H7 (cell line): ENCODE measurements around the gene DTNBP1. TPM values are rescaled to one million over a fixed set of nuclear protein-coding genes. Genes with fewer than 3 reads are reported as not detected.
A peak's percentile ranks its signal among the peaks of the same experiment; 100 is the strongest.
"Not testable (repeated sequence)": the region's sequence is repeated elsewhere in the genome, so short reads cannot be mapped to it uniquely, and the experiment has no call there.

Source experiments
- DNase-seq: peaks from one replicate; pipeline ENCODE4 v3.0.0; 2012
- H3K27me3 ChIP-seq: 2 replicates; pipeline ENCODE4 v1.6.0; 2011; ENCODE audit warnings: mild to moderate bottlenecking, low read length; ENCODE audit not compliant: control insufficient read depth, insufficient read depth
- H3K36me3 ChIP-seq: replicated peaks from 2 replicates; pipeline ENCODE4 v1.5.1; 2011; ENCODE audit warnings: low read length; ENCODE audit not compliant: control insufficient read depth, insufficient read depth
- H3K4me3 ChIP-seq: 2 replicates; pipeline ENCODE4 v1.5.1; 2011; ENCODE audit warnings: low read depth, mild to moderate bottlenecking, control low read depth, low read length, moderate library complexity; ENCODE audit not compliant: insufficient read depth
- total RNA-seq: library from RNA; depleted of rRNA; stranded (reverse); fragments of >200 nt; shearing (Covaris generic); gene quantifications from 2 replicates; pipeline ENCODE4 v1.2.3, GENCODE V29; 2014

DTNBP1 gene
- total RNA-seq, 1 experiment from 2014 or later, result 3.7 TPM

DNA sequence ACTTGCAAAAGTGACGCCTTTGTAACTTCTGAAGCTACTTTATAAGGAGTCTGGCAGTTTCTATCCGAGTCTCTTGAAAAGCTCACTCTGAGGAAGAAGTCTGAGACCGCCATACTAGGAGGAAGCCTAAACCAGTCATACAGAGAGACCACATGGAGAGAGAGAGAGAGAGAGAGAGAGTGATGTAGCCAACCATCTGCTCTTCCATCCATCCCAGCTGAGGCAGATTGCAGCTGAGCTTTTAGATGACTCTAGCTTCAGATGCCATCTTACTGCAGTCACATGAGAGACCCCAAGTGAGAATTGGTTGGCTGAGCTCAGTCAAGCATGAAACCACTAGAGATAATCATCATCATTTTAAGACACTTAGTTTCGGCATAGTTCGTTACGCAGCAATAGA is 15.0 kb upstream of the DTNBP1 start:
- H3K27me3 ChIP-seq, result no peaks in the 10 kb centered on the region
- no peak overlapping the region for H3K4me3 ChIP-seq
- no peaks in the 10 kb centered on the region for H3K36me3 ChIP-seq
- no peak for DNase-seq

DNA sequence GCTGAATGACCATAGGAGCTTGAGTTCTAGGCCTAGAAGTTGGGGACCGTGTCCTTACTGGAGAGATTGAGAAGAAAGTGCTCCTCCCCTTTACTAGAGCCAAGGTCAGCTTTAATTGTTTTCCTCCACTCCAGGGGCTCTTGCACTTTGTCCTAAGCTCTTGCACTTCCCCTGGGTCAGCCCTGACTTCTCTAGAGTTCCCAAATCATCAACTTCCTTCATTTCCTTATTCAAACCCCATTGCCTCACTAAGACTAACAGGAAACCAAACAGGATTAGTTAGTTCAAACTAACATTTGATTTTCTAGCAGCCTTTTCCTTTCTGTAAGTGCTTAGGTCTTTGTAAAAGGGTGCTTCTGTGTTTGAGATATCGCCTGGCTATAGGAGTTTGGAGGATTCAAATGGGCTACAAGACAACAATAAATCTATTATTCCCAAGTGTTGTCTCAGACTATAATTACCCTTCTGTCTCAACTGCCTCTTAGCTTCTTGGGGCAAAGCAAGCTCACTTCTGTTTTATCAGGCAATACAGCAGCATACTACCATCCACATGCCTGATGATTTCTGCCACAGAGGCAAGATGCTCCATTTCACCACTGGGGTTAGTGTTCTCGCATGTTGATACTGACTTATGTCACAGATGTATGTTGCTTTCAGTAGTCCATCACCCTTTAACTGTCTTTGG is 12.8 kb upstream of the DTNBP1 start:
- DNase-seq, result no peak
- no peaks in the 10 kb centered on the region; the same call in 1 of the 2 replicates for H3K27me3 ChIP-seq
- H3K4me3 ChIP-seq, result no peak overlapping the region
- no peaks in the 10 kb centered on the region for H3K36me3 ChIP-seq

DNA sequence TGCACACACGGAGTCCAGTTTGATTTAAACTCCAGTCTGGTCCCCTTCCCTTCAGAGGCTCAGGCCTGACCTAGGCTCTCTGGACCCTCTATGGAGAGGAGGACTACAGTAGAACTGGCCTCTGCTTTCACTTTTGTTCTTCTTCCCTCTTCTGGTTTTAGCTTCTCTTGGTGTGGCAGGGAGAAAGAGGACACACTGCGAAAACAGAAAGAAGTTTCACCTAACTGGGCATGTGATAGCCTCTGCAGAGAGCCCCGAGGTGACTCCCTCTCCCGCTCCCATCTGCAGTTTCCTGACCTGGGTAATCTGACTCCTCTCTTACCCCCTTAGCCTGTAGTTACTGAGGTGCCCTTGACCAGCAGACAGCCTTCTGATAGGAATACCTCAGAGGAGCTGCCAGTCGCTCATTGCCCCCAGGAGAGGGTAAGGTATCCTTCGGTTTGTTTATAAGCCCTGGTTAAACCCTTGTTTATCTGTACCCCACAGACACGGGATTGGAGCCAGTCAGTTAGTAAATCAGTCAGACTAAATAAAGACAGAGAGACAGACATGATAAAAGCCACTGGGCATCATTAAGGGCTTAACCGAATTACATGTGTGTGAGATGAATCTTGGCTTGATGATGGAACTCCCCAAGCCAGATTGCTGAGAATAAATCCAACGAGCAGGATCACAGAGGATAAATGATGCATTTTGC is 12.0 kb upstream of the DTNBP1 start:
- Histone ChIP-seq H3K27me3 (no peaks in the 10 kb centered on the region; the same call in 1 of the 2 replicates), H3K4me3 (no peak overlapping the region), H3K36me3 (no peaks in the 10 kb centered on the region)
- DNase-seq, result no peak

DNA sequence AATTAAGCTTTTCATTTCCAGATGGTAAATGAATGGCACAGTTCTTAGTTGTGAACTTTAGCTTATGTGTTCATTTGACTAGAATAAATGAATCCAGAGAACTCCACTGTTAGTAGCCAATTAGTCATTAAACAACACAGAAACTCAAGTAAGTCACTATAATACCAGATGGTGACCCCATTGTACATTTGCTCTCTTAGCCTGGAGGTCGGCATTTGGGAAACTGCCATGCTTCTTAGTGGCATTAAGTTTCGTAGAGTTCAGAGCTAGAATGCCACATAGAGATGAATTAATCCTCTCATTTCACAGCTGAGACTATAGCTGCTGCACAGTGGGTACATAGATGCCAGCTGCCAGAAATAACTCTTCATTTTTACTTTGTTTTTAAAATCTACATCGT is 10.8 kb upstream of the DTNBP1 start:
- no peak for DNase-seq

DNA sequence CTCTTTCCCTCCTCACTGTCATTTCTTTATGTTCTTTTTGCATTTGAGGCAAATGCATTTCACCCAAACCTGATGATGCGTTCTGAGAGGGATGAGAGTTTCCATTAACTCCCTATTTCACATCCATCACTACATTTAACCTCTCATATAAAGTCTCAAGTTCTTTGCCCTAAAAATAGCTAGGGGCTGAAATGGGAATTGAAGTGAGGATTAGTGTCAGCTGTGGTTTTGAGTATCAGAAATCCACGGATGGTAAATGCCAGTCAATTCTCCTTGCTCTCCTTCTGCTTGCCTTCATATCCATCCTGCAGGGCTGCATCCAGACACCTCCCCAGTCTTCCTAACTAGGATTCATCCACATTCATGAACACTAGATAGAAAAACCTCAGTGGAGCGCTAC is 10.0 kb upstream of the DTNBP1 start:
- Histone ChIP-seq H3K4me3 (no peak overlapping the region), H3K27me3 (no peaks in the 10 kb centered on the region; the same call in 1 of the 2 replicates), H3K36me3 (no peaks in the 10 kb centered on the region)
- no peak for DNase-seq

More for the DNA sequence above, 10.8 kb upstream of the DTNBP1 start:
- Histone ChIP-seq H3K27me3 (no peaks in the 10 kb centered on the region; the same call in 1 of the 2 replicates), H3K4me3 (no peak overlapping the region), H3K36me3 (no peaks in the 10 kb centered on the region)

DNA sequence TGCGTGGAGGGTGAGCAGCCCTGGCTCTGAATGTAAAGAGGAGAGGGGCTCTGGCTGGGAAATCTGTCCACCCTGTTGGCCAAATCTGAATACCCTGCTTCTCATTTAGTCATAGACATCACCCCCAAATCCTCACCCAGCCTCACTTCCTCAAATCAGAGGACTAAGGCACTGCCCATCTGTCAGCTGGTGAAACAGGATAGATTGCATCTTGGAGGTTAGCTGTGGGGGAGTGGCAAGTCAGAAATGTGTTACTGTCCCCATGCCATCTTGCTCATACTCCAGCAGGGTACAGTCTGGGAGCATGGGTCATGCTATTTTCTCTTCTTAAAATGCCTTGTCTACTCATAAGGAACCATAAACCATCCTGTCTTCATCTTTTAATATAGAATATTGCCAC is 9.5 kb upstream of the DTNBP1 start:
- DNase-seq, result no peak
- H3K36me3 ChIP-seq, result no peaks in the 10 kb centered on the region
- no peak overlapping the region for H3K4me3 ChIP-seq
- no peaks in the 10 kb centered on the region; the same call in 1 of the 2 replicates for H3K27me3 ChIP-seq

DNA sequence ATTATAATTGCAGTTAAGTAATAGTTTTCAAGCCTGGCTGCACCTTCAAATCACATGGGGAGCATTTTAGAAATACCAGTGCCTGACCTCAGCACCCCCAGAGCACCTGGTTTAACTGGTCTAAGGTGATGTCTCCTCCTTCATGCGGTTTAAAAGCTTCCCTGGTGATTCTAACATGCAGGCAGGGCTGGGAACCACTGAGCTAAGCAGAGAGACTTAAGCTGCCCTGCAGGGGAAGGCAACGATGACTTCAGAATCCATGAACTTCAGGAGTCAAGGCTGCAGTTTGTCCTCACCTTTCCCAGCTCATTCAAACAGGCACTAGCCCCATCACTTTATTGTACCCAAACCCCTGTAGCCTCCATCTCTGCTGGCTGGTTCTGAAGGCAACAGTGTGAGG is 6.1 kb upstream of the DTNBP1 start:
- peaks cover 3% of the 10 kb centered on the region; the same call in 1 of the 2 replicates for H3K27me3 ChIP-seq
- no peaks in the 10 kb centered on the region for H3K36me3 ChIP-seq
- H3K4me3 ChIP-seq, result no peak overlapping the region
- DNase-seq, result no peak

DNA sequence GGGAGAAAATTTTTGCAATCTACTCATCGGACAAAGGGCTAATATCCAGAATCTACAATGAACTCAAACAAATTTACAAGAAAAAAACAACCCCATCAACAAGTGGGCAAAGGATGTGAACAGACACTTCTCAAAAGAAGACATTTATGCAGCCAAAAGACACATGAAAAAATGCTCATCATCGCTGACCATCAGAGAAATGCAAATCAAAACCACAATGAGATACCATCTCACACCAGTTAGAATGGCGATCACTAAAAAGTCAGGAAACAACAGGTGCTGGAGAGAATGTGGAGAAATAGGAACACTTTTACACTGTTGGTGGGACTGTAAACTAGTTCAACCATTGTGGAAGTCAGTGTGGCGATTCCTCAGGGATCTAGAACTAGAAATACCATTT is 4.1 kb upstream of the DTNBP1 start:
- H3K36me3 ChIP-seq, DNase-seq: not testable (repeated sequence)

DNA sequence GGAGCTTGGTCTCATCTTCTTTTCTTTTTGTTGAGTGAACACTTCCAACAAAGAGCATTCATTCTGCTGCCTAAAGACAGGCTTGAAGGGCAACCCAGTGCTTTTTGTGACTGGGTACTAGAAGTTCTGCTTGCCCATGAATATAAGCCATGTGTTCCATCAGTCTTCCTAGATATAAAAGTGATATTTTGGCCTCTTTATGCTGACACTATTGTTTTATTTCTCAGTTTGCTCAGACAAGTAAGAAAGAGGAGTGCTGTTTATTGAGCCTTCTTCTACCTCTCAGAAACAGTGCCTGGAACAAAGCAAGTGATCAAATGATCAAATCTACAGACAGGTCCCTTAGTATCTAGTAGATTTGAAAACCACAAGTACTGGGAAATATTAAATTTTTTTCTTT is 2.4 kb upstream of the DTNBP1 start:
- Histone ChIP-seq H3K27me3 (peaks cover 12% of the 10 kb centered on the region), H3K36me3 (no peaks in the 10 kb centered on the region), H3K4me3 (no peak overlapping the region)
- no peak for DNase-seq

More for the DNA sequence above, 4.1 kb upstream of the DTNBP1 start:
- H3K27me3 ChIP-seq, result peaks cover 12% of the 10 kb centered on the region
- not testable (repeated sequence) for H3K4me3 ChIP-seq

DNA sequence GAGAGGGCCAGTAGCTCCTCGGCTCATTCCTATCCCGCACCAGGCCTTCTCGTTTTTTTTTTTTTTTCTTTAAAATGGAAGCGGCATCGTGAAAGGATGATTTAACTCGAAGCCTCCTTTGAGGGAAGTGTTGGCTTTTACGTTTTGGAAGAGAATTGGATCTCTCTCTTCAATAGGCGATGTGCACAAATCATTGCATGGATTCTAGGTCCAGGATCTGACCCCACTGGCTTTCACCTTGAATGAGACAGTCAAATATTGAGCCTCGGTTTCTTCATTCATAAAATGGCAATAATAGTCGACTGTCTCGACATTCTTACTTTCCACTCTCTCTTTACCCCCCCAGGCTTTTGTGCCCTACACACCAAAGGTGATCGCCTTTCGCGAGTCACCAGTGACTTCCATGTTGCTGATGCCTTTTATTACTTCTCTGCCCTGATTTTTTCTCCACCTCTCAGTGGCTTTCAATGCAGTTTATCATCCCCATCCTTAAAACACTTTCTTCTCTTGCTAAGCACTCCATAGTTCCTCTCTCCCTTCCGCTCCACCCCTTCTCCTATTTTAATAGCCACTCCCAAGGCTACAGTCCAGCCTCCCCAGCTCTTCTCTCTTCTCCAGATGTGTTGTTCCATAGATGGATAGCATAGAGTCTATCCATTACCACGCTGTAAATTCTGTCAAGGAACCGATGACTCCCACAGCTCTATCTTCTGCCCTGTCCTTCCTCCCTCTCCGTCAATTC is 473 bp upstream of the DTNBP1 start:
- H3K27me3 ChIP-seq, result peaks cover 12% of the 10 kb centered on the region
- H3K36me3 ChIP-seq, result no peaks in the 10 kb centered on the region
- DNase-seq, result no peak
- peak overlapping the region; percentile 24; the same call in 1 of the 2 replicates for H3K4me3 ChIP-seq

DNA sequence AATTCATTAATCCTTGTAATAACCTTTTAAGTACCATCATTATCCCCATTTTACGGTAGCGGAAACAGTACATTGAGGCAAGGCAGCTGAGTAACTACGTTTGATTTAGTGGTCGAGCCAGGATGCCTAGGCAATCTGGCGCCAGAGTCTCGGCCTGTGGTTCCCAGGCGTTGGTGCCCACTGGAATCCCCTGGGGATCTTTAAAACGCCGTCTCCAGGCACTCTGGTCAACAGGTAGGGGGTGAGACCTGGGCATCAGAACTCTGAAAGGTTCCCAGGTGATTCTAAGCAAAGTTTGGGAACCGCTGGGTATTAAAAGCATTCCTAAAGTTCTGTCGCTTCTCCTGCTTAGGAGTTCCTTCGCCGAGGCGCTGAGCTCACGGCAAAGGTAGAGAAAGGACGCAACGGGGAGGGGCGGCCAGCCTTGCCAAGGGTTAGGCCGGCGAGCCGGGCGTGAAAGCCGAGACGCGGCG is 939 bp downstream of the DTNBP1 start:
- peaks cover 12% of the 10 kb centered on the region for H3K27me3 ChIP-seq
- no peaks in the 10 kb centered on the region for H3K36me3 ChIP-seq
- H3K4me3 ChIP-seq, result peak overlapping the region; percentile 82
- no peak for DNase-seq

DNA sequence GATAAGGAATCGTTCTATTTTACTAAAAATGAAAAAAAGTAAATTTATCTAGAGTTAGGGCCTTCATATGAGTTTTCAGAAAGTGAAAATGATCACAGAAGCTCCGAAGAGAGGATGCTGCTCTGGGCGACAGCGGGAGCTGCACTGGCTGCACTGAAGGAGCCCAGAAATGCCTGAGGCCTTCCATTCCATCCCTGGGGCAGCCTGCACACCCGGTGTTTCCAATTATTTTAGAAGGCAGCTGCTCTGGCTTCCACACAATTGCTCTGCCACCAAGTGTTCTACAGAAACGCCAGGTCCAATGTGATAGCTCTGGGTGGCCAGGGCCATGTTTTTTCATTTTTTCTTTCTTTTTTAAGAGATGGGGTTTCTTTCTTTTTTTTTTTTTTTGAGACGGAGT is 3.6 kb downstream of the DTNBP1 start:
- no peak for DNase-seq
- Histone ChIP-seq H3K36me3 (no peaks in the 10 kb centered on the region), H3K4me3 (no peak overlapping the region), H3K27me3 (peaks cover 12% of the 10 kb centered on the region)

DNA sequence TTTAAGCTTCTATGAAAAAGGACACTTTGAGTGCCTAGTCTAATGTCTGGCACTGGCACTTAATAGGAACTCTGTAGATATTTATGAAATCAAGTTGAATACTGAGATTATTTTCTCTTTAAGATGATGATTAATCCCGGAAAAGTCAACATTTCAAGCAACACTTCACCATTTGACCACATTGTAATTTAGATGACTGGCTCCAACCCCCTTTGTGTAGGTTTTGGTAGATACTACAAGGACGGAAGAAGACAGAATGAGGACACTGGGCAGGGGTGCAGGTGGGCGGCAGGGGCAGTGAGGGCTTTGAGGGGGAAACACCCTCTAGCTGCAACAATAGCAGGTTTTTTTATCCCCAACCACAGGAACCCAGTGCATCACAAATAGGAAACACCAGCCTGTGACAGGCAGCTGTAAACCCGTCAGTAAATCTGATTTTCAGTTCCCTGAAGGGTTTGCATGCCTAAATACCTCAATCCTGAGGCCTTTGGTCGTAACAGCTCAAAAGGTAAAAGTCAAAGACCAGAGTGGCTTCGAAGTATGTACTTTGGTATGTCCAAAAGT is 4.6 kb downstream of the DTNBP1 start:
- Histone ChIP-seq H3K36me3 (no peaks in the 10 kb centered on the region), H3K27me3 (peaks cover 3% of the 10 kb centered on the region), H3K4me3 (no peak overlapping the region)
- DNase-seq, result peak; percentile 27

DNA sequence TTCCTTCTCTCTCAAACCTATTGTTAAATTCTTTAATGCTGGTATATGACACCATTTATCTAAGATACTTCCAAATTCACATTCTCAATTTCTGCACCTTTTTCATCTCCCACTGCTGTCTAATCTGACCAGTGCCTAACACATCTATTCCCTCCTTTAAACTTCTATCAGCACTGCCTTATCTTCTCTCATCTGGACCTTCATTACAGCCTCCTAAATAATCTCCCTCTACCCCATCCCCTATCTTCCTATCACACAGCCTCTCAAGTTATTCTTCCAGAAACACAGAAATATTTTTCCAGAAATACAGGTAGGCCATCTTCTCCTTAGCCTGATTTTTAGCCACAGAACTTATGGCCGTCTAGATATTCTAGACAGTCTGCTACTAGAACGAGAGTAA is 5.5 kb downstream of the DTNBP1 start:
- DNase-seq, result no peak
- H3K27me3 ChIP-seq, result no peaks in the 10 kb centered on the region; the same call in 1 of the 2 replicates
- no peak overlapping the region for H3K4me3 ChIP-seq
- no peaks in the 10 kb centered on the region for H3K36me3 ChIP-seq
